PC-3 (cell line): ENCODE measurements around the gene GTF3C4. TPM values are rescaled to one million over a fixed set of nuclear protein-coding genes. Genes with fewer than 3 reads are reported as not detected.

Experiments
- ATAC-seq: fragments of 200-7000 bp; cut with Tn5 transposase; 2 replicates; pipeline ENCODE4 v1.9.1; 2020; ENCODE audit warnings: mild to moderate bottlenecking, moderate library complexity
- BruUV-seq: library from RNA; stranded (reverse); fragments of 400-500 nt; replicated peaks from 2 replicates; lab custom pipeline; 2021; lab: Mats Ljungman, UMichigan
- CTCF ChIA-PET: fragments of 300-600 bp; sonication (Branson Sonifier 250); formaldehyde crosslinking; loops from one replicate; lab custom pipeline; 2022; ENCODE audit warnings: antibody characterized with exemption; lab: Charles Lee
- POLR2A ChIA-PET: fragments of 300-600 bp; sonication (Branson Sonifier 250); formaldehyde crosslinking; loops from one replicate; lab custom pipeline; 2022; ENCODE audit warnings: antibody characterized with exemption; ENCODE audit not compliant: unreplicated experiment; lab: Charles Lee
- DNase-seq: peaks from one replicate; pipeline ENCODE4 v3.0.0-alpha.2; 2015
- H2AFZ ChIP-seq: fragments of 300-600 bp; sonication (generic); 2 replicates; pipeline ENCODE4 v1.6.0; 2016; ENCODE audit warnings: antibody characterized with exemption, low read length
- H3F3A ChIP-seq: fragments of 300-600 bp; sonication (generic); one replicate; pipeline ENCODE4 v1.6.0; 2017; ENCODE audit warnings: antibody characterized with exemption, low read length, control low read depth, mild to moderate bottlenecking; ENCODE audit not compliant: unreplicated experiment
- H3K27ac ChIP-seq: fragments of 300-600 bp; sonication (generic); 2 replicates; pipeline ENCODE4 v1.5.1; 2016; ENCODE audit warnings: mild to moderate bottlenecking, low read length
- H3K27me3 ChIP-seq: fragments of 300-600 bp; sonication (generic); 2 replicates; pipeline ENCODE4 v1.6.1; 2016; ENCODE audit warnings: low read length, mixed read lengths
- H3K36me3 ChIP-seq: fragments of 300-600 bp; sonication (generic); 2 replicates; pipeline ENCODE4 v1.6.1; 2016; ENCODE audit warnings: low read depth, mixed run types, low read length, mixed read lengths
- H3K4me1 ChIP-seq: fragments of 300-600 bp; sonication (generic); 2 replicates; pipeline ENCODE4 v1.5.1; 2016; ENCODE audit warnings: low read length; ENCODE audit not compliant: insufficient read depth
- H3K4me2 ChIP-seq: fragments of 300-600 bp; sonication (generic); 2 replicates; pipeline ENCODE4 v1.6.0; 2016; ENCODE audit warnings: low read length
- H3K4me3 ChIP-seq: fragments of 300-600 bp; sonication (generic); 2 replicates; pipeline ENCODE4 v1.5.1; 2016; ENCODE audit warnings: mild to moderate bottlenecking, low read length, mixed read lengths
- H3K79me2 ChIP-seq: fragments of 300-600 bp; sonication (generic); 2 replicates; pipeline ENCODE4 v1.6.1; 2017; ENCODE audit warnings: low read length, mixed read lengths
- H3K9ac ChIP-seq: fragments of 300-600 bp; sonication (generic); 2 replicates; pipeline ENCODE4 v1.6.0; 2016; ENCODE audit warnings: mild to moderate bottlenecking, low read length
- H3K9me2 ChIP-seq: fragments of 300-600 bp; sonication (generic); replicated peaks from 2 replicates; pipeline ENCODE4 v1.6.1; 2016; ENCODE audit warnings: mixed run types, low read length, mixed read lengths
- H3K9me3 ChIP-seq: fragments of 300-600 bp; sonication (generic); 2 replicates; pipeline ENCODE4 v1.6.1; 2016; ENCODE audit warnings: low read length, mixed read lengths
- H4K20me1 ChIP-seq: fragments of 300-600 bp; sonication (generic); 2 replicates; pipeline ENCODE4 v1.6.1; 2016; ENCODE audit warnings: low read length, mixed read lengths
- EZH2 ChIP-seq: fragments of 300-600 bp; sonication (generic); IDR thresholded peaks from one replicate; pipeline ENCODE4 v1.6.1; 2017; ENCODE audit warnings: antibody characterized with exemption, mild to moderate bottlenecking, low read length; ENCODE audit not compliant: unreplicated experiment
- EZH2phosphoT487 ChIP-seq: fragments of 300-600 bp; sonication (generic); IDR thresholded peaks from 2 replicates; pipeline ENCODE4 v1.6.1; 2018; ENCODE audit warnings: mild to moderate bottlenecking, antibody characterized with exemption, low read length, borderline replicate concordance
- intact Hi-C: fragments of 100-400 bp; cut with micrococcal nuclease; formaldehyde crosslinking; loops from 2 replicates; pipeline ENCODE4 v1.9.0; 2023
- total RNA-seq: library from RNA; depleted of rRNA; stranded (reverse); fragments of >200 nt; gene quantifications from 2 replicates; pipeline ENCODE4 v1.2.3, GENCODE V29; 2014
- TF ChIP-seq, protein P1 (sequence below): fragments of 300-600 bp; sonication (generic); conservative IDR thresholded peaks from 2 replicates; pipeline ENCODE4 v1.5.1; 2017; ENCODE audit warnings: antibody characterized with exemption, low read depth, mild to moderate bottlenecking, low read length

The GTF3C4 gene
- total RNA-seq, 1 experiment from 2014 or later, result 9.8 TPM

GRCh38 chr9:132647806-132648205 is 22.5 kb upstream of the GTF3C4 start:
- H3K4me2 ChIP-seq, result peak overlapping the region; percentile 30
- H3K27me3 ChIP-seq, result no peaks in the 10 kb centered on the region
- H3K9ac ChIP-seq, result peak overlapping the region; percentile 52
- no peaks in the 10 kb centered on the region for H3K9me3 ChIP-seq
- no peaks in the 10 kb centered on the region for H3K9me2 ChIP-seq
- H3K79me2 ChIP-seq, result no peaks in the 10 kb centered on the region
- BruUV-seq, result no TSS peak
- no peak for TF ChIP-seq EZH2phosphoT487
- TF ChIP-seq, protein P1, sequence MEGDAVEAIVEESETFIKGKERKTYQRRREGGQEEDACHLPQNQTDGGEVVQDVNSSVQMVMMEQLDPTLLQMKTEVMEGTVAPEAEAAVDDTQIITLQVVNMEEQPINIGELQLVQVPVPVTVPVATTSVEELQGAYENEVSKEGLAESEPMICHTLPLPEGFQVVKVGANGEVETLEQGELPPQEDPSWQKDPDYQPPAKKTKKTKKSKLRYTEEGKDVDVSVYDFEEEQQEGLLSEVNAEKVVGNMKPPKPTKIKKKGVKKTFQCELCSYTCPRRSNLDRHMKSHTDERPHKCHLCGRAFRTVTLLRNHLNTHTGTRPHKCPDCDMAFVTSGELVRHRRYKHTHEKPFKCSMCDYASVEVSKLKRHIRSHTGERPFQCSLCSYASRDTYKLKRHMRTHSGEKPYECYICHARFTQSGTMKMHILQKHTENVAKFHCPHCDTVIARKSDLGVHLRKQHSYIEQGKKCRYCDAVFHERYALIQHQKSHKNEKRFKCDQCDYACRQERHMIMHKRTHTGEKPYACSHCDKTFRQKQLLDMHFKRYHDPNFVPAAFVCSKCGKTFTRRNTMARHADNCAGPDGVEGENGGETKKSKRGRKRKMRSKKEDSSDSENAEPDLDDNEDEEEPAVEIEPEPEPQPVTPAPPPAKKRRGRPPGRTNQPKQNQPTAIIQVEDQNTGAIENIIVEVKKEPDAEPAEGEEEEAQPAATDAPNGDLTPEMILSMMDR, result no peak
- TF ChIP-seq EZH2, result no peak
- no peak overlapping the region for H3K4me3 ChIP-seq
- H3K27ac ChIP-seq, result peak overlapping the region; percentile 93
- peaks cover 4% of the 10 kb centered on the region for H3F3A ChIP-seq
- no peak overlapping the region for H2AFZ ChIP-seq
- intact Hi-C loops, result no loop called here
- POLR2A ChIA-PET, result no interaction called here
- H3K4me1 ChIP-seq, result peaks cover 41% of the 10 kb centered on the region
- DNase-seq, result peak; percentile 10
- ATAC-seq, result no peak
- H3K36me3 ChIP-seq, result peaks cover 45% of the 10 kb centered on the region
- CTCF ChIA-PET, result no interaction called here
- no peaks in the 10 kb centered on the region for H4K20me1 ChIP-seq

DNA sequence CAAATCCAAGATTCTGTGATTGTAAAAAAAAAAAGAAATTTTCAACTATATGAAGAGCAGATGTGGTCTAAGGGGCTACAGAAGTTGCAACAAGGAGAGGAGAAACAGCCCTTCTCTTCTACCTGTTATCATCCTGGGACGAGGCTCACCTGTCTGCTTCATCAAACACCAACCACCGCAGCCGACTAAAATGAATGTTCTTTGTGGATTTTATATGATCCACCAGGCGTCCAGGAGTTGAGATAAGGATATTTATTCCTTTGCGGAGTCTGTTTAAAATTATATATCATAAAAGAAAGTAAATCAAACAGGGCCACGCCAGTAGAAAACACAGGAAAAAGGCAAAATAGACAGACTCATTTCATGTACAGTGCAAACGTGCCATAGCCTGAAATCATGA is 22.0 kb upstream of the GTF3C4 start:
- TF ChIP-seq, protein P1, result no peak
- Histone ChIP-seq H3K4me2 (peak overlapping the region; percentile 30), H3K4me1 (peaks cover 41% of the 10 kb centered on the region), H3K27ac (peak overlapping the region; percentile 93), H3K9ac (peak overlapping the region; percentile 52), H3F3A (peaks cover 4% of the 10 kb centered on the region), H3K9me2 (no peaks in the 10 kb centered on the region), H3K4me3 (no peak overlapping the region), H3K36me3 (peaks cover 45% of the 10 kb centered on the region), H4K20me1 (no peaks in the 10 kb centered on the region), H2AFZ (no peak overlapping the region), H3K79me2 (no peaks in the 10 kb centered on the region), H3K9me3 (no peaks in the 10 kb centered on the region), H3K27me3 (no peaks in the 10 kb centered on the region)
- DNase-seq (no peak), ATAC-seq (no peak)
- BruUV-seq, result no TSS peak
- ChIA-PET POLR2A (no interaction called here), CTCF (no interaction called here)
- intact Hi-C loops, result no loop called here

DNA sequence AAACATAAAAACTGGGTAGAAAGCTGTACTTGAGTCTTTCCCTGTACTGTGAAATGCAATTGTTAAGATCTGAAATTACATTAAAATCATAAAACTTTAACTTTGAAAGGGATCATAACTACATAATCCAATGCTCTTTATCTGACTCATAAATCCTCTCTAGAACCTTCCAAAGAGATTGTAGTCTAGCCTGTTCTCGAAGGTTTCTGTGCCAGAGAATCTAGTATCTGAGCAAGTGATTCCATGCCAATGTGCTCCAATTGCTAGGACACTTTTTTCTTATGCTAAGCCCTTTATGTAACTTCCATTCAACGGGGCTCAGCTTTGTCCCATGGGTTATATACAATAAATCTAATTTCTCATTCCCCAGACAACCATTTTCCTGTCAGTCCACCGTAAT is 21.6 kb upstream of the GTF3C4 start:
- H3K9me3 ChIP-seq, result no peaks in the 10 kb centered on the region
- H3K36me3 ChIP-seq, result peaks cover 42% of the 10 kb centered on the region
- H3K79me2 ChIP-seq, result no peaks in the 10 kb centered on the region
- TF ChIP-seq EZH2phosphoT487, result no peak
- TF ChIP-seq EZH2, result no peak
- TF ChIP-seq, protein P1, result no peak
- no peak for ATAC-seq
- H3K4me1 ChIP-seq, result peaks cover 41% of the 10 kb centered on the region
- H3K9me2 ChIP-seq, result no peaks in the 10 kb centered on the region
- no peaks in the 10 kb centered on the region for H3K27me3 ChIP-seq
- no TSS peak for BruUV-seq
- no peak overlapping the region for H3K4me2 ChIP-seq
- H4K20me1 ChIP-seq, result no peaks in the 10 kb centered on the region
- no peak overlapping the region for H2AFZ ChIP-seq
- ChIA-PET CTCF (no interaction called here), POLR2A (no interaction called here)
- DNase-seq, result peak; percentile 14
- H3K27ac ChIP-seq, result peak overlapping the region; percentile 93
- intact Hi-C loops, result no loop called here
- no peak overlapping the region for H3K4me3 ChIP-seq
- H3F3A ChIP-seq, result peaks cover 7% of the 10 kb centered on the region
- no peak overlapping the region for H3K9ac ChIP-seq
